Neural progenitor cell (in vitro differentiated cells): ENCODE results near the gene VPS8. TPM values are rescaled to one million over a fixed set of nuclear protein-coding genes. Genes with fewer than 3 reads are reported as not detected.

ENCODE experiments used
- DNase-seq: peaks from one replicate; pipeline ENCODE4 v3.0.0-alpha.2; 2016; ENCODE audit warnings: low spot score
- H2AFZ ChIP-seq: fragments of 200-600 bp; sonication (generic); replicated peaks from 2 replicates; pipeline ENCODE4 v1.6.1; 2016; ENCODE audit warnings: antibody characterized with exemption
- H3F3A ChIP-seq: fragments of 200-600 bp; sonication (generic); 2 replicates; pipeline ENCODE4 v1.6.1; 2016; ENCODE audit warnings: antibody characterized with exemption, low read depth
- H3K27ac ChIP-seq: fragments of 200-600 bp; sonication (generic); 2 replicates; pipeline ENCODE4 v1.5.1; 2016; ENCODE audit warnings: mild to moderate bottlenecking
- H3K27me3 ChIP-seq: fragments of 200-600 bp; sonication (generic); 2 replicates; pipeline ENCODE4 v1.6.1; 2016; ENCODE audit warnings: mild to moderate bottlenecking, moderate library complexity
- H3K36me3 ChIP-seq: fragments of 200-600 bp; sonication (generic); 2 replicates; pipeline ENCODE4 v1.5.1; 2016
- H3K4me1 ChIP-seq: fragments of 200-600 bp; sonication (generic); 2 replicates; pipeline ENCODE4 v1.6.1; 2016; ENCODE audit warnings: mixed run types
- H3K4me2 ChIP-seq: fragments of 200-600 bp; sonication (generic); 2 replicates; pipeline ENCODE4 v1.6.1; 2016
- H3K4me3 ChIP-seq: fragments of 200-600 bp; sonication (generic); 2 replicates; pipeline ENCODE4 v1.5.1; 2016
- H3K79me2 ChIP-seq: fragments of 200-600 bp; sonication (generic); 2 replicates; pipeline ENCODE4 v1.6.1; 2016; ENCODE audit warnings: low read depth
- H3K9ac ChIP-seq: fragments of 200-600 bp; sonication (generic); 2 replicates; pipeline ENCODE4 v1.6.1; 2016
- H3K9me3 ChIP-seq: fragments of 200-600 bp; sonication (generic); 2 replicates; pipeline ENCODE4 v1.5.1; 2016; ENCODE audit warnings: low read depth
- H4K20me1 ChIP-seq: fragments of 200-600 bp; sonication (generic); 2 replicates; pipeline ENCODE4 v1.6.1; 2016; ENCODE audit warnings: low read depth
- H3K27ac Mint-ChIP-seq: 3 replicates; pipeline ENCODE4 v1.8.0; 2021; ENCODE audit warnings: mixed read lengths
- H3K27me3 Mint-ChIP-seq: 2 replicates; pipeline ENCODE4 v1.8.0; 2022; ENCODE audit warnings: low read depth, mild to moderate bottlenecking, inconsistent platforms, moderate library complexity, mixed read lengths; ENCODE audit not compliant: insufficient read depth
- H3K36me3 Mint-ChIP-seq: 3 replicates; pipeline ENCODE4 v1.8.0; 2021; ENCODE audit warnings: mixed read lengths
- H3K4me1 Mint-ChIP-seq: 3 replicates; pipeline ENCODE4 v1.8.0; 2021; ENCODE audit warnings: mixed read lengths
- H3K4me3 Mint-ChIP-seq: 3 replicates; pipeline ENCODE4 v1.8.0; 2021; ENCODE audit warnings: mild to moderate bottlenecking, moderate library complexity, mixed read lengths
- H3K9me3 Mint-ChIP-seq: 3 replicates; pipeline ENCODE4 v1.8.0; 2020; ENCODE audit warnings: mixed read lengths
- CTCF ChIP-seq: fragments of 200-600 bp; sonication (generic); IDR thresholded peaks from 2 replicates; pipeline ENCODE4 v1.5.1; 2017; ENCODE audit warnings: antibody characterized with exemption, mild to moderate bottlenecking
- EZH2 ChIP-seq: fragments of 200-600 bp; sonication (generic); IDR thresholded peaks from 2 replicates; pipeline ENCODE4 v1.6.1; 2017; ENCODE audit warnings: antibody characterized with exemption, mild to moderate bottlenecking, moderate library complexity
- EZH2phosphoT487 ChIP-seq: fragments of 200-600 bp; sonication (generic); IDR thresholded peaks from 2 replicates; pipeline ENCODE4 v1.6.1; 2017; ENCODE audit warnings: antibody characterized with exemption
- total RNA-seq: library from RNA; depleted of rRNA; stranded (reverse); fragments of >200 nt; gene quantifications from 2 replicates; pipeline ENCODE4 v1.2.3, GENCODE V29; 2015; ENCODE audit warnings: low replicate concordance

Gene VPS8
- total RNA-seq, 1 donor from 2014 or later, result 93.1 TPM

GRCh38 chr3:185059766-185060165 is 247.8 kb downstream of the VPS8 start:
- Histone ChIP-seq H3F3A (no peaks in the 10 kb centered on the region), H3K9ac (no peak overlapping the region), H3K9me3 (peaks cover 5% of the 10 kb centered on the region), H3K4me3 (no peak overlapping the region), H3K27ac (no peak overlapping the region), H3K27me3 (no peaks in the 10 kb centered on the region), H3K79me2 (no peaks in the 10 kb centered on the region), H3K36me3 (no peaks in the 10 kb centered on the region), H4K20me1 (no peaks in the 10 kb centered on the region), H3K4me1 (no peaks in the 10 kb centered on the region), H3K4me2 (no peak overlapping the region), H2AFZ (no peak overlapping the region)
- no peak overlapping the region for H3K27ac Mint-ChIP-seq
- no peak for DNase-seq
- H3K4me3 Mint-ChIP-seq, result no peak overlapping the region
- H3K9me3 Mint-ChIP-seq, result peaks cover 38% of the 10 kb centered on the region
- no peaks in the 10 kb centered on the region for H3K4me1 Mint-ChIP-seq
- peaks cover 24% of the 10 kb centered on the region for H3K36me3 Mint-ChIP-seq
- no peak for TF ChIP-seq EZH2
- TF ChIP-seq CTCF, result no peak
- TF ChIP-seq EZH2phosphoT487, result no peak
- no peaks in the 10 kb centered on the region for H3K27me3 Mint-ChIP-seq

- Histone ChIP-seq H3K4me1 (no peaks in the 10 kb centered on the region), H4K20me1 (no peaks in the 10 kb centered on the region), H3K36me3 (no peaks in the 10 kb centered on the region), H3K9ac (no peak overlapping the region), H3K9me3 (peaks cover 5% of the 10 kb centered on the region), H3F3A (no peaks in the 10 kb centered on the region), H3K27ac (no peak overlapping the region), H3K27me3 (no peaks in the 10 kb centered on the region), H3K4me3 (no peak overlapping the region), H3K79me2 (no peaks in the 10 kb centered on the region), H3K4me2 (no peak overlapping the region), H2AFZ (no peak overlapping the region)
- Mint-ChIP-seq H3K4me1 (no peaks in the 10 kb centered on the region), H3K9me3 (peaks cover 38% of the 10 kb centered on the region), H3K4me3 (no peak overlapping the region), H3K27ac (no peak overlapping the region), H3K36me3 (peaks cover 19% of the 10 kb centered on the region), H3K27me3 (no peaks in the 10 kb centered on the region)
- DNase-seq, result no peak
- TF ChIP-seq EZH2phosphoT487 (no peak), EZH2 (no peak), CTCF (no peak)
Measured at GRCh38 chr3:185060655-185061054, 248.7 kb downstream of the VPS8 start.

- H3F3A ChIP-seq, result no peaks in the 10 kb centered on the region
- Mint-ChIP-seq H3K9me3 (peaks cover 28% of the 10 kb centered on the region), H3K27ac (no peak overlapping the region), H3K4me3 (no peak overlapping the region), H3K36me3 (peaks cover 11% of the 10 kb centered on the region), H3K27me3 (no peaks in the 10 kb centered on the region), H3K4me1 (no peaks in the 10 kb centered on the region)
- no peak overlapping the region for H2AFZ ChIP-seq
- no peaks in the 10 kb centered on the region for H3K36me3 ChIP-seq
- no peak for TF ChIP-seq EZH2phosphoT487
- TF ChIP-seq EZH2, result no peak
- no peak overlapping the region for H3K4me3 ChIP-seq
- H3K4me2 ChIP-seq, result no peak overlapping the region
- no peak overlapping the region for H3K27ac ChIP-seq
- H3K79me2 ChIP-seq, result no peaks in the 10 kb centered on the region
- no peaks in the 10 kb centered on the region for H3K4me1 ChIP-seq
- no peaks in the 10 kb centered on the region for H3K27me3 ChIP-seq
- H3K9me3 ChIP-seq, result peaks cover 5% of the 10 kb centered on the region
- no peak overlapping the region for H3K9ac ChIP-seq
- H4K20me1 ChIP-seq, result no peaks in the 10 kb centered on the region
- no peak for DNase-seq
Measured at GRCh38 chr3:185062191-185062590, 250.2 kb downstream of the VPS8 start.

- Histone ChIP-seq H3K9ac (no peak overlapping the region), H3K4me2 (no peak overlapping the region), H3K27me3 (no peaks in the 10 kb centered on the region), H4K20me1 (no peaks in the 10 kb centered on the region), H3F3A (no peaks in the 10 kb centered on the region), H3K4me1 (no peaks in the 10 kb centered on the region), H3K4me3 (no peak overlapping the region), H3K79me2 (no peaks in the 10 kb centered on the region), H3K27ac (no peak overlapping the region), H2AFZ (no peak overlapping the region), H3K36me3 (no peaks in the 10 kb centered on the region), H3K9me3 (no peaks in the 10 kb centered on the region)
- H3K27me3 Mint-ChIP-seq, result no peaks in the 10 kb centered on the region
- H3K9me3 Mint-ChIP-seq, result peaks cover 18% of the 10 kb centered on the region
- H3K4me1 Mint-ChIP-seq, result no peaks in the 10 kb centered on the region
- peaks cover 7% of the 10 kb centered on the region for H3K36me3 Mint-ChIP-seq
- DNase-seq, result no peak
- H3K27ac Mint-ChIP-seq, result no peak overlapping the region
- no peak overlapping the region for H3K4me3 Mint-ChIP-seq
- no peak for TF ChIP-seq EZH2
- TF ChIP-seq EZH2phosphoT487, result no peak
- TF ChIP-seq CTCF, result no peak
Measured at GRCh38 chr3:185063431-185063830, 251.5 kb downstream of the VPS8 start.
